ENCODE measurements around the gene JARID2. TPM values are rescaled to one million over a fixed set of nuclear protein-coding genes. Genes with fewer than 3 reads are reported as not detected.

The JARID2 gene
- total RNA-seq, 1 experiment from 2014 or later = 180 TPM

GRCh38 chr6:15427331-15428070 lies 181.6 kb downstream of the JARID2 start:
- Mint-ChIP-seq H3K36me3 (no peaks in the 10 kb centered on the region), H3K27ac (peak overlapping the region; percentile 21; the same call in 1 of the 2 replicates), H3K4me1 (peaks cover 97% of the 10 kb centered on the region), H3K27me3 (ENCODE audit: low read depth) (no peaks in the 10 kb centered on the region), H3K4me3 (no peak overlapping the region), H3K9me3 (no peaks in the 10 kb centered on the region)
- TF ChIP-seq RORB (CRISPR knock-in tag; IDR thresholded peaks at IDR 0.05) = no peak
- TF ChIP-seq ETV6 (CRISPR knock-in tag; IDR thresholded peaks at IDR 0.05) = no peak
- no peak for TF ChIP-seq E2F1 (CRISPR knock-in tag; IDR thresholded peaks at IDR 0.05)
- TF ChIP-seq FOXP1 (CRISPR knock-in tag; IDR thresholded peaks at IDR 0.05; ENCODE audit: borderline replicate concordance) = no peak
- TF ChIP-seq EMX1 (CRISPR knock-in tag; IDR thresholded peaks at IDR 0.05) = no peak
- no peak for TF ChIP-seq NR3C1 (CRISPR knock-in tag; conservative IDR thresholded peaks at IDR 0.05; ENCODE audit: low read depth)
- TF ChIP-seq ATF1 (CRISPR knock-in tag; IDR thresholded peaks at IDR 0.05) = no peak
- no peak for TF ChIP-seq ZNF396 (CRISPR knock-in tag; IDR thresholded peaks at IDR 0.05; ENCODE audit: borderline replicate concordance)
- TF ChIP-seq, protein P1, sequence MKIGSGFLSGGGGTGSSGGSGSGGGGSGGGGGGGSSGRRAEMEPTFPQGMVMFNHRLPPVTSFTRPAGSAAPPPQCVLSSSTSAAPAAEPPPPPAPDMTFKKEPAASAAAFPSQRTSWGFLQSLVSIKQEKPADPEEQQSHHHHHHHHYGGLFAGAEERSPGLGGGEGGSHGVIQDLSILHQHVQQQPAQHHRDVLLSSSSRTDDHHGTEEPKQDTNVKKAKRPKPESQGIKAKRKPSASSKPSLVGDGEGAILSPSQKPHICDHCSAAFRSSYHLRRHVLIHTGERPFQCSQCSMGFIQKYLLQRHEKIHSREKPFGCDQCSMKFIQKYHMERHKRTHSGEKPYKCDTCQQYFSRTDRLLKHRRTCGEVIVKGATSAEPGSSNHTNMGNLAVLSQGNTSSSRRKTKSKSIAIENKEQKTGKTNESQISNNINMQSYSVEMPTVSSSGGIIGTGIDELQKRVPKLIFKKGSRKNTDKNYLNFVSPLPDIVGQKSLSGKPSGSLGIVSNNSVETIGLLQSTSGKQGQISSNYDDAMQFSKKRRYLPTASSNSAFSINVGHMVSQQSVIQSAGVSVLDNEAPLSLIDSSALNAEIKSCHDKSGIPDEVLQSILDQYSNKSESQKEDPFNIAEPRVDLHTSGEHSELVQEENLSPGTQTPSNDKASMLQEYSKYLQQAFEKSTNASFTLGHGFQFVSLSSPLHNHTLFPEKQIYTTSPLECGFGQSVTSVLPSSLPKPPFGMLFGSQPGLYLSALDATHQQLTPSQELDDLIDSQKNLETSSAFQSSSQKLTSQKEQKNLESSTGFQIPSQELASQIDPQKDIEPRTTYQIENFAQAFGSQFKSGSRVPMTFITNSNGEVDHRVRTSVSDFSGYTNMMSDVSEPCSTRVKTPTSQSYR (CRISPR knock-in tag; IDR thresholded peaks at IDR 0.05) = no peak
- ATAC-seq (no peak), DNase-seq (ENCODE audit: low spot score) (no peak)
- ChIA-PET POLR2A (no interaction called here), CTCF (no interaction called here)

GRCh38 chr6:15429141-15430110 lies 183.6 kb downstream of the JARID2 start:
- Mint-ChIP-seq H3K36me3 (no peaks in the 10 kb centered on the region), H3K4me3 (no peak overlapping the region), H3K27ac (peak overlapping the region; percentile 69), H3K27me3 (ENCODE audit: low read depth) (no peaks in the 10 kb centered on the region), H3K4me1 (peaks cover 99% of the 10 kb centered on the region), H3K9me3 (no peaks in the 10 kb centered on the region)
- ChIA-PET CTCF (no interaction called here), POLR2A (no interaction called here)
- ATAC-seq (no peak), DNase-seq (ENCODE audit: low spot score) (no peak)
- TF ChIP-seq, protein P2, sequence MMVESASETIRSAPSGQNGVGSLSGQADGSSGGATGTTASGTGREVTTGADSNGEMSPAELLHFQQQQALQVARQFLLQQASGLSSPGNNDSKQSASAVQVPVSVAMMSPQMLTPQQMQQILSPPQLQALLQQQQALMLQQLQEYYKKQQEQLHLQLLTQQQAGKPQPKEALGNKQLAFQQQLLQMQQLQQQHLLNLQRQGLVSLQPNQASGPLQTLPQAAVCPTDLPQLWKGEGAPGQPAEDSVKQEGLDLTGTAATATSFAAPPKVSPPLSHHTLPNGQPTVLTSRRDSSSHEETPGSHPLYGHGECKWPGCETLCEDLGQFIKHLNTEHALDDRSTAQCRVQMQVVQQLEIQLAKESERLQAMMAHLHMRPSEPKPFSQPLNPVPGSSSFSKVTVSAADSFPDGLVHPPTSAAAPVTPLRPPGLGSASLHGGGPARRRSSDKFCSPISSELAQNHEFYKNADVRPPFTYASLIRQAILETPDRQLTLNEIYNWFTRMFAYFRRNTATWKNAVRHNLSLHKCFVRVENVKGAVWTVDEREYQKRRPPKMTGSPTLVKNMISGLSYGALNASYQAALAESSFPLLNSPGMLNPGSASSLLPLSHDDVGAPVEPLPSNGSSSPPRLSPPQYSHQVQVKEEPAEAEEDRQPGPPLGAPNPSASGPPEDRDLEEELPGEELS (CRISPR knock-in tag; IDR thresholded peaks at IDR 0.05) = no peak
- TF ChIP-seq, protein P3, sequence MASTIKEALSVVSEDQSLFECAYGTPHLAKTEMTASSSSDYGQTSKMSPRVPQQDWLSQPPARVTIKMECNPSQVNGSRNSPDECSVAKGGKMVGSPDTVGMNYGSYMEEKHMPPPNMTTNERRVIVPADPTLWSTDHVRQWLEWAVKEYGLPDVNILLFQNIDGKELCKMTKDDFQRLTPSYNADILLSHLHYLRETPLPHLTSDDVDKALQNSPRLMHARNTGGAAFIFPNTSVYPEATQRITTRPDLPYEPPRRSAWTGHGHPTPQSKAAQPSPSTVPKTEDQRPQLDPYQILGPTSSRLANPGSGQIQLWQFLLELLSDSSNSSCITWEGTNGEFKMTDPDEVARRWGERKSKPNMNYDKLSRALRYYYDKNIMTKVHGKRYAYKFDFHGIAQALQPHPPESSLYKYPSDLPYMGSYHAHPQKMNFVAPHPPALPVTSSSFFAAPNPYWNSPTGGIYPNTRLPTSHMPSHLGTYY (CRISPR knock-in tag; IDR thresholded peaks at IDR 0.05) = no peak
- TF ChIP-seq KAT7 (CRISPR knock-in tag; IDR thresholded peaks at IDR 0.05; ENCODE audit: borderline replicate concordance) (no peak), NR1H2 (CRISPR knock-in tag; IDR thresholded peaks at IDR 0.05) (no peak), MYBL2 (CRISPR knock-in tag; IDR thresholded peaks at IDR 0.05) (no peak), MLX (CRISPR knock-in tag; IDR thresholded peaks at IDR 0.05) (no peak), SMAD4 (CRISPR knock-in tag; IDR thresholded peaks at IDR 0.05) (no peak), E2F5 (CRISPR knock-in tag; IDR thresholded peaks at IDR 0.05) (no peak), MXD4 (CRISPR knock-in tag; IDR thresholded peaks at IDR 0.05; ENCODE audit: borderline replicate concordance) (no peak), ATF2 (CRISPR knock-in tag; IDR thresholded peaks at IDR 0.05; ENCODE audit: borderline replicate concordance, low read depth) (no peak), ZNF263 (CRISPR knock-in tag; IDR thresholded peaks at IDR 0.05; ENCODE audit: low read depth) (no peak), NFYB (CRISPR knock-in tag; conservative IDR thresholded peaks at IDR 0.05; ENCODE audit: low read depth) (no peak), FOXP1 (CRISPR knock-in tag; IDR thresholded peaks at IDR 0.05; ENCODE audit: borderline replicate concordance) (no peak), ZNF671 (CRISPR knock-in tag; IDR thresholded peaks at IDR 0.05) (no peak), FOXJ3 (CRISPR knock-in tag; IDR thresholded peaks at IDR 0.05; ENCODE audit: borderline replicate concordance) (no peak)

All from WTC11 (cell line).